Loucy (cell line): Measurements from ENCODE around the gene BRD3OS.

Experiments used
- CTCF ChIP-seq: fragments of 200-600 bp; sonication (generic); conservative IDR thresholded peaks from 2 replicates; pipeline ENCODE4 v1.5.1; 2014; ENCODE audit warnings: mild to moderate bottlenecking, antibody characterized with exemption, low read length
- EZH2phosphoT487 ChIP-seq: fragments of 200-600 bp; IDR thresholded peaks from 2 replicates; pipeline ENCODE4 v1.6.1; 2018; ENCODE audit warnings: antibody characterized with exemption, mild to moderate bottlenecking, moderate library complexity, borderline replicate concordance

GRCh38 chr9:134007150-134007549, 18.1 kb upstream of the BRD3OS start:
- TF ChIP-seq CTCF = no peak
- TF ChIP-seq EZH2phosphoT487 = no peak
